LoVo (cell line): ENCODE data around the gene KLHL25.

Experiments
- DNase-seq: peaks from one replicate; pipeline ENCODE4 v3.0.0-alpha.2; 2016; ENCODE audit warnings: low spot score

Gene KLHL25

DNA sequence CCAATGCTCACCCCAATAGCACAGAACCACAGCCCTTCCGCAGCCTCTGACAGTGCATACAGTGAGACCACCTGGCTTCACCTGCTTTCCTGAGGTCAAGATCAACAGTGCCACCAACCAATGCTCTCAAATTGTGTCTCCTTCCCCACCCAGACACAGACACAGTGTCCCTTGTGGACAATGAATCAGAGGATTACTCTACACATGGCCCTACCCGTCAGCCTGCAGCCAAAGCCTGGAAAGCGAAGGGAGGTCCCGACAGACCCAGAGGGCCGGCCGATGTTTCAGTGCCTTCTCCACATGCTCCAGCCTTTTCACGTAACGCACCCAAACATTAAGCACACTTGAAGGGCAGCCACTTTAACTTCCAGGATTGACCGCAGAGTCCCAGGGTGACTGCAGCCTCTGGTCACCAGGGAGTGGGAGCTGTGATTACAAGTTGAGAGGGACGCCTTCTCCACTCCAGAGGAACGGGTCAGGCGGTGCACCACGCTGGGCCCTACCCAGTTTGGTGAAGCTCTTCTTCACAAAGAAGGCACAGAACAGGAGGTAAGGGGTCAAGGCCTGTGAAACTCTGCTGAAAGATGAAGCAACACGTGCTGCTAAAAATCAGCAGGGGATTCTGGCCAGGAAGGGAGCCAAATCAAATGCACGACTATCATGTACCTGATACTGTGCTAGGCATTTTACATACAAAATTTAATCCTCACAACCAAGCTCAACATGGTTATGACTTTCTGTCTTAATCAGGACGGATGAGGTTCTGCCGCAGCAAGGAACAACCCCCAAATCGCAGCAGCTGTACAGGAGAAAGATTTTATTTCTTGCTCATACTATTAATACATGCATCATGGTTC lies 17.2 kb downstream of the KLHL25 start:
- DNase-seq = no peak

DNA sequence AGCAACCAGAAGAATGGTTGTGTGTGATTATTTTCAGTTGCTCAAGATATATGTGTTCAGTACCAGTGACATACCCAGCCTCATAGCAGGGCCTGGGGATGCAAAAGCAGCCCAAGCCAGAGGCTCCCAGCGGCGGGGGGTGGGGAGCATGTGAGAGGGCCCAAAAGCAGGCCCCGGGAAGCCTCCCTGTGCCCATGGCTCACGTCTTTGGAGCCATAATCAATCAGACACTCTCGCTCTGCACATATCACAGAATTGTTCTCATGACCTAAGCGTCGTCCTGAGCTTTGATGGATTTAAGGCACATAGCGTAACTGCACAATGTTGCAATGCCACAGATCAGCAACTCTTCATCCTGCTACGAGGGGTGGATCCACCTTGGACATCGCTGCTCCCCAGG lies 20.8 kb downstream of the KLHL25 start:
- DNase-seq = no peak

DNA sequence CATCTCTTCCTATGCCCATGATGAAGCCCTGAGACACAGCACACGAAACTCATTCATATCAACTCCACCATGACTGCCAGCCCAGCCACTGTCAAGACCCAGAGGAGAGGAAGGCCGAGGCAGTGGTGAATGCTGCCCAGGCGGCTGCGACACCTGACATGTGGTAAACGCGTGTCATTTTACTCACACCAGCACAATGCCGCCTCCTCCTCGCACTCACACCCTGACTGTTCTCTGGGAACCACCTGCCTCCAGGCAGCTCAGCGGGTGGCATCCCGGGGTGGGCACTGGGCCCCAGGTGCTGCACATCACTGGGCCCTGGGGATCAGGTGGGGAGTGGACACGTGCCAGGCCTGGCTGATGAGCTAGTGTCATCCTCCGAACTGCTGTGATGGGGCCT lies 21.5 kb downstream of the KLHL25 start:
- DNase-seq = no peak

DNA sequence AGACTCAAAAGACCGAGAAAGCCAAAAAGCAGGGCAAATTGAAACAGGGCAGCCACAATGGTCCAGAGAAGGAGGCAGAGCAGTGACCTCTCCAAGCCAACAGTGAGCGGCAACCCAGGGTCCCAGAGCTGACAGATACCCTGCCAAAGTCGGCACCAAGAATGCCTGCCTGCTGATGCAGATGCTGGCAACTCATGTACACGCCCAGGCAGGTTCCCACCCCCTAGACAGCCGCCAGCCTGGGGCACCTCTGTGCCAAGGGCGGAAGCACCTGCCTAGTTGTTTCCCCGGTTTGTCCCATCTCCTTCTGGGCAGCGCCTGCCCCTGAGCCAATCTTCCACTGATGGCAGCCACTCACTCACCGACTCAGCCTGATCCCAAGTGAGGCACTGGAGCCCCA lies 22.1 kb downstream of the KLHL25 start:
- no peak for DNase-seq

DNA sequence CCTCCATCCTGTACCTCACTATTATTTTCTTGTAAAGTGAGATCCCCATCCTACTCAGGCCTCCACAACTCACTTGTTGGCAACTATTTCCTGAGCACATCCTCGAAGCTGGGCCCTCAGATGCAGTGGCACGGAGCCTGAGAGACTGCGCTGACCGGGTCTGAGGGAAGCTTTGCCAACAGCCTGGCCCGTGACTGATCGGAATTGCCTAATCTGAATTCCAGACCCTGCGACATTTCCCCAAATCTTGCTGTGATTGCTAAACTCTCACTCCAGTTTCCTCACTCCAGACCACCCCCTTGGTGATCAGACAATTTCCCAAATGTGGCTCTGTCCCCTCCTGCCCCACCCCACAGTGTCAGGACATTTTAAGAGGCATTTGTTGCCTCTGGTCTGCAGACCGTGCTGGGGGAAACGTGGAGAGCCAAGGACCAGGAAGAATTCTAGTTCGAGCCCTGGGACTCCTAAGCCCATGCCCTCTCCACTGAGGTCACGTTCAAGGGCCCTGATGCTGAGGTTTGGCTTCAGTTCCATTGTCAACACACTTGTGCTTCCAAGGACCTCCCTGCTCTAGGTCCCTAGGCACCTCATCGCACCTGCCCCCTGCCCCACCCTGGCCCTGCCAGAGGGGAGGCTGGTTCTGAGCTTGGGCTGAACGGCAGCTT lies 22.8 kb downstream of the KLHL25 start:
- no peak for DNase-seq

DNA sequence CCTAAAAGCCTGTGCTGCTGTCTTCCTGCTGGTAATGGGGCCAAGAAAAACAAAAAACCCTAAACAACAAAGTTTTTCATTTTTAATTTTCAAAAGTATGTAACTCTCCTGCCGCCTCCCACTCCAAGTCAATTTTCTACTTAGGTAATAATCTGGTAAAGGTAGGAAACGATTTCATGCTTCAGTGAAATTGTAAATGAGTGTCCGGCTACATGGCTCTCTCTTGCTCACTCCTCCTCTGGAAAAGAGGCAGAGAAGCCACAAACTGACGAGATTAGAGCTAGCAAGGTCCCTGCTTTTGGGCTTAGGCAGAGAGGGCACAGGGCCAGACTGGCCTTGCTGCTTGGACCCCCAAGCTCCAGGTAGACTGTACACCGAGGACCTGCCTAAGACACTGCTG lies 23.5 kb downstream of the KLHL25 start:
- no peak for DNase-seq

DNA sequence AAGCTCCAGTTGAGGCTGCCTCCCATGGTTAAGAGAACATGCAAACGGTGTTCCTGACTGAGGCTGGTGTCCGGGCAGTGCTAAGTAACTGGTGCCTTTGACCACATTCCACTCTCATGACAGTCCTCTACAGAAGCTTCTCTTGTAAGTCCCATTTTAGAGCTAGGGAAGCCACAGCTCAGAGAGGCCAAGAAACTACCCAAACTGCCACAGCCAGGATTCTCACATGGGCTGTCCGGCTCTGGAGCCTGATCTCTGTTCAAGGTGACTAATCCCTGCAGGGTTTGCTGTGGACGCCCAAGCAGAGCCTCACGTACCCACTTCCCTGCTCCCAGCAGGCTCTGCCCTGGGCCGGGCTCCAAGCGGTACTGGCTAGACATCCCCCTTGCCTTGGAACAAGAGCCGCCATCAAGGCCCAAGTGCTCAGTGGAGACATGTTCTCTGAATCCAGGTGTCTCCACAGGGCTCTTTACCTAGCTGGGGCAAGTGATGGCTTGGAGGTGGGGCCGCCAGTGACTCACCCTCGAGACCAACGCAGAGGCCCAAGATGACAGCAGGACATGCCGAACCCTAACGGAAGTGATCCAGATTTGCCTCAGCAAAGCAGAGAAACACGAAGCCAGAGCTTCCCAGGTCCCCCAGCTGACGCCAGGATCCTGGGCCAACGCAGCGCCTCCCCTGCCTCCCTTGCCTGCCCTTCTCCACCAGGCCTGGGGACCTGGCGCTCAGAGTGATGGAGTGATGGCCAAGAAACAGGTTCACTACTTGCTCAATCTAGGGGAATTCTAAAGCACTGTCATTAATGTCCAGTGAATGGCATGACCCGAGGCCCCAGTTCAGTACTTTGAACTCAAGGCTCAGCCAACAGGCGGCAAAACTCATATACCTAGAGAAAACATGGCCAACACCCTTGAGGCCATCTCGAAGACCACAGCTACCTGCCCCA lies 24.4 kb downstream of the KLHL25 start:
- DNase-seq = no peak

DNA sequence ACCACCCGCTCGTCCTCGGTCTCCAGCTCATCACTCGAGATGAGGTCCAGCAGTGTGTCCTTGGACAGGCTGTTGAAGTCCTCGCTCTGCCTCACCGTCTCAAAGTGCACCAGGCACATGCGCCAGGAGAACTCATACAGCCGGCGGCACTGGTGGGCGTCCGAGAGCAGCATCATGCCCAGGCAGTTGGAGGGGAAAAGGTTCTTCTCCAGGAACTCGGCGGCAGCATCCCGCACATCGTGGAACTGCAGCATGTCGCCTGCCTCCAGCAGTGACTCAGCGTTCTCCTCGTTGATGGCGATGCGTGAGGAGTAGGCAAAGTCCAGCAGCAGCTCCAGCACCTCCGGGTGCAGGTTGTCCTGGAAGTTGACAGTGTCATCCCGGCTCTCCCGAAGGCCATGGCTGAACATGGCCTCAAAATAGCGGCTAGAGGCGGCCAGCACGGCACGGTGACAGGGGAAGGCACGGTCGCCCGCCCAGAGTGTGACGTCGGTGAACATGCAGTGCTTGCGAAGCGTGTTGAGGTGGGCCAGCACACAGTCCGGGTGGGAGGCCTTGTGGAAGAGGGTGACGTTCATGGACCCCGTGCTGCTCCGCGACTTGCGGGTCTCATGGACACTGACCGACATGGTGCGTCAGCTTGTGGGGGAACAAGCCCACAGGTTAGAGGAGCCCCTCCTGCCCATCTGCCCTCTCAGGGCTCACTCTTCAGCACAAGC lies 25.4 kb downstream of the KLHL25 start:
- no peak for DNase-seq

DNA sequence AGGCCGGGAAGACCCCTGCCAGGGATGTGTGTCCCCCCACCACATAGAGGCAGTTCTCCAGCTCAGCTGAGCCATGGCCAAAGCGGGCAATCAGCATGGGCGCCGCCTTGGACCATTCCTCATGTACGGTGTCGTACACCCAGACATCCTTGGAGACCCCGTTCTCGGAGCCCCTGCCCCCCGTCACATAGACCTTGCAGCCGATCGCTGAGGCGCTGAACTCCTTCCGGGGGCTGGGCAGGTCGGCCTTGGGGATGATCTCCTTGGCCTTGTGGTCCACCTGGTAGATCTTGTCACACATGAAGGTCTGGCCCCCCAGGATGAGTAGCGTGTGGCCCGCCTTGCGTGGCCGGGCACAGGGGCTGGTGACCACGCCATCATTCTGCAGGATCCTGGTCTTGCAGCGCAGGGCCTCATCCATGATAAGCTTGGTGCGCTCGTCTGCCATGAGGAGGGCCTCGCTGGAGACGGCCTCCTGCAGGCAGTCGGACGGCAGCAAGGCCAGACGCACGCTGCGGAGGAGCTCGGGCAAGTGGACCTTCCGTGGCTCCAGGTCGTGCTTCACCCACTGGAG lies 26.0 kb downstream of the KLHL25 start:
- no peak for DNase-seq

DNA sequence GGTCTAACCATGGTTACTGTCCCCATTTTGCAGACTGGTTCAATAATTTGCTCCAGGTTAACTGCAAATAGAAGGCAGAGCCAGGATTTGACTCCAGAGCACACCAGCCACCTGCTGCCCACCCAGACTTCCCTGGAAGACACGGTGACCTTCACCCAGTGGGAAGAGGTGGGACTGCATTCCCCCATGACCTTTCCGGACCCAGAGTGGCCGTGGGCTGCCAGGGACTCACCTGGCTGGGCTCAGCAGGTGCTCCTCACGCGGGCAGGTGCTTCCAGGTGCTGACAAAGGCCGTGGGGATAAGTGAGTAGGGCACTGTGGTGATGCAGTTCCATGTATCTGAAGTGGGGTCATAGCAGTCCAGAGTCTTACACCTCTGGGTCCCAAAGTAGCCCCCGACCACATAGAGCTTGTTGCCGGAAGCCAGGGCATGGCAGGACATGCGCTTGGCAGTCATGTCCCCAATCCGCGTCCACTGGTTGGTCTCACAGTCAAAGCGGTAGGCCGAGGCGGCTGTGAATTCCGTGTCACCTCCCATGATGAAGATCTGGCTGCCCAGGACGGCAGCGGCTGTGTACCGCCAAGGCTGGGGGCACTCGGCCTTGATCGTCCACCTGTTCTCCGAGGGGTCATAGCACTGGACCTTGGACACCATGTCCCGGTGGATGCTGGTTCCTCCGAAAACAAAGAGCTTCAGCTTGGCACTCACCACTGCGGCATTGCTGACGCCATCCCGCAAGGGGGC lies 26.8 kb downstream of the KLHL25 start:
- no peak for DNase-seq

DNA sequence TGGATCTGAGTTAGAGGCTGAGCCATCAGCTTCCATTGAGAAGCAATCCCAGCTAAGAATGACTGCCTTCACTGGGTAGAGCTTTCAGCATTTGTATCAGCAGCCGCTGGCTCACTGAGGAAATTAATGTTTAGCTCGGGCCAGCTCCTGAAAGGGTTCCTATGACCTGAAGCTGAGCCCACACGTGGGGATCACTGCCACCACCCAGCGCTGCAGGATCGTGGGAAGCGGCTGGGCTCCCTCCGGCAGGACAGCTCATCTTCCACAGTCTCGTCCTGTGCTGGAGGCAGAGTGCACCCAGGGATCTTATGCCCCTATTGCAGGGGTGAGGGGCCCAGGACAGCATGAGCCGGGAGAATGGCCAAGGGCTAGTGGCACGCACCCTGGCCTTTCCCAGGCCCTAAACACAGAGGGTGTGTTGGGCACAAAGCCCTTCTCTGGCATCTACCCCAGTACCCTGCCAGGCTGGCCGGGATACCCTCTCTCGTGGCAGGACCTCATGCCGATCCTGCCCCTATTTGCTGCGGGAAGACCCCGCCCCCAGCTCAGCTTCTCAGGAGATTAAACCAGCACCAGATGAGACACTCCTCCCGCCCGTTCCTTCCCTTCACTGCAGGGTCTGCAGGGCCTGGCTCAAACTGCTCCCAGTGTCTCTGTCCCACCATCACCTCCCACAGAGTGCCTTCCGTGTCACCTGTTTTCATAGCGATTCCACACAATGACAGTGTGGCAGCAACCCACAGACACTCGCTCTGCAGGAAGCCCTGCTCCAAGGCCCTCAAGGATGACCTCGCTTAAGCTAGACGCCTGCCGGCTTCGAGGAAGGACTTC lies 28.5 kb downstream of the KLHL25 start:
- DNase-seq = no peak

DNA sequence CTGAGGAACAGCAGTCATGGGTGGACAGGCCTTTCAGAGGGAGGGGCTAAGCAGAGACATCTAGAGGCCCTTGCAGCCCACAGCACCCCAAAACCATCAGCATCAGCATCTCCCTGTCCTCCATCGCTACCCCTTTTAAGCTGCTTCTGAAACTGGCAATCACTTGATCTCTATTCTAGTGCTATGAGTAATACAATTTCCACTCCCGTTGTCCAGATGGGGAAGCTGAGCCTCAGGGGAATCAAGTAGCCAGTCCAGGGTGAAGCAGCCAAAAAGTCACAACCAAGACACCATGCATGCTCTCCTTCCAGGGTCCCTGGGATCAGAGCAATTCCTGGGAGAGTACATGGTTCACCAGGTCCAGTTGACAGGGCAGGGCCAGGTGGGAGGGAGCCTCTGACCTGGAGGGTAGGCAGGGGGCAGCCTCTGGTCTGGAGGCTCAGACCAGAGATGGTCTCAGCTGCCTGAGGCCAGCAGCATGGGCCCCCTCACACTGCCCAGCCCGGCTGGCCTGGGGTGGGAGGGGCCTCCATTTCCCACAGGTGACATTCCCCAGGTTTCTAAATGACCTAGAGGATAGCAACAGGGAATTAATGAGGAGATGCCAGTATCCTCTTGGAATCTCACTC lies 30.0 kb downstream of the KLHL25 start:
- no peak for DNase-seq

DNA sequence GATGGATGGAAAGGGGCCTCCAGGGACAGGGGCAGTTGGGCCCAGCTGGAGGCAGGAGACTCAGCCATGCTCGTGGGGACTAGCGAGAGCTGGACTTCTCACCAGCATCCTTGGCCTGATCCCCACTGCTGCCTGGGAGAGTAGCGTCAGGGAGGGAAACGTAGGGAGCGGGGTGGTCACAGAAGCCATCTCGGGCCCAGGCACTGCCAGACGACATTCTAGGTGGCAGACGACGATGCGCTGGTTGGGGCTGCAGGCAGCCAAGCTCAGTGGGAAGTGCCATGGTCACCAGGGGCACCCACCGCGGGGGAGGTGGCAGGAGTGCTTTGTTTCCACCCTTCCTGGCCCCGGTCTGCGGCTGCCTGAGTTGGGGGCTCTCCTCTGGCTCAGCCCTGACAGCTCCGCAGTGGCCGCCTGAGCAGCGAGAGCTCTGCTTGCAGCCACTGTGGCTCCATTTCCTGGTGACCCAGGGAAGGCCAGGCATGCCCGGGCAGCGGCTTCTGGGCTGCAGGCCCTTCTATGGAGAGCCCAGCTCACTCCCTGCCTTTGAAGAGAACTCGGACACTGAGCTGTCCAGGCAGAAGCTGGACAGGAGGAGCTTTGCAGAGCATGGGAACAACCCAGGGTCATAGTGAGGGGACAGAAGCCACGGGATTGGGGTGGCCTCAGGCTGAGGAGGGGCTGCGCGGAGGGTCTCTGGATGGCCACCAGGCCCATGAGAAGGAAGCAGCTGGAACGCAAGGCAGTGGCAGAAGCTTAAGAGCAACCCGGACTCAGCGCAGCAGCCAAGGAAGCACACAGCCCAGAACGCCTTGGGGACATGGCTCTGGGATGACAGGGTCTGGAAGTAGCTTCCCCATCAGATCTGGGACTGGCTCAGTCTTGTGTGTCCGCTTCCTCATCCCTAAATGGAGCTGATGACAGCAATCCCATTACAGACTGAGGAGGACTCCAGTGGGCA lies 30.8 kb downstream of the KLHL25 start:
- no peak for DNase-seq

DNA sequence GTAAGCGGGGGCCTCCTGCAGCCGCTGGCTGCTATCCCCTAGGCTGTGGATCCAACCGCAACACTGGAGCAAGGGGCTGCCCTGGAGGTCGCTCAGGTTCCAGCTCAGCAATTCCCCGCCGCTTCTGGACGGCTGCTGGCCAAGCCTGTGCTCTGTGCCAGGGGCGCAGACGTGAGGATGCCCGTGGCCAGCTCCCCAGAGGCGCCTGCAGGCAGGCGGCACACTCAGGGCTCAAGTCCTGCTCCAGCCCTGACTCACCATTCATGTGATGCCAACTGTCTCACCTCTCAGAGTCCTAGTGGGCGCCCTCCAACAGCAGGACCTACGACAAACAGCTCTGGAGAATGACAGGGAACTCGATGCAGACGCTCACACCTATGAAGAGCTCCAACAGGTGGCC lies 31.6 kb downstream of the KLHL25 start:
- DNase-seq = no peak

DNA sequence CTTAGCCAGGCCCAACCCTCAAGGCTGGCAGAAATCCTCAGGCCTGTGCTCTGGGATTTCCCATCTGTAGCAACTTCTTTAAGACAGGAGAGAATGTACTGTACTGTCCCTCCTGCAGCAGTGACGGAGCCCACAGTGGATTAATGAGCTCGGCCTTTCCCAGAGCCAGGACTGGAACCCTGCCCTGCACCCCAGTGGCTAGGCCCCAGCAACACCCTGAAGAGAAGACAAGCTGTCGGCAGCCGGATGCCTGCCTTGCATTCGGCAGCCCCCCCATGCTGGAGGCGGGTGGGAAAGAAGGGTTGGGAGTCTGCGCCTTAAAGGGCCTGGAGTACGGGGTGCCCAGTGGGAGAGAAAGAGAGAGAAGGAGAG lies 32.0 kb downstream of the KLHL25 start:
- DNase-seq = no peak

DNA sequence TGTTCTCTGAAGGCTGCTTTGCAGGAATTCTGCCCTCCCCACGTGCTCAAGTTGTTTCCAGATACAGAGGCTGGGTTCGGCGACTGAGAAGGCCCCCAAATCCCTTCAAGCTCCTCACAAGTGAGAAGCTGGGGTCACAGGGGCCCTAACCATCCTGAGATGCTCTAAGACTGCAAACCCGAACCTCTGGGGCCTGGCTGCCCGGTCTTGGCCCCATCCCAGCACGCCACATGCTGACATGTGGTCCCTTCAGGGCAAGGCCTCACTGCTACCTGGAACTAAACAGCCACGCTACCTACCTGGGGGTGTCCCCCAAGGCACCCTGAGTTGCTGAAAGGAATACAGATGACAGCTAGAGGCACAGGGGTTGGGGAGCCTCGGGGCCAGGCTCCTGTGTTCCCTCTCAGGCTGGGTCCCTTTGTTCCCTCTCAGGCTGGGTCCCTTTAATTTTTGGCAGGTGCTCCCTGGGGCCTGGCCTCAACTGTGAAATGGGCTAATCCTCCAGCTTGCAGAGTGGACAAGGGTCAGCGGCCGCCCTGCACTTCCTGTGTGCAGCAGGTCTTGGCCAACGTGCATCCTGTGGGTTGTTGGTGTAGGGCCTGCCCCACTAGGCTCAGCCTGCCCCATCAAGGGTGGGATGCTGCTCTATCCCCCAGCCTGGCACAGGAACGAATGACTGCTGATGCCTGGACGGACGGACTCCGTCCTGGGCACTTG lies 32.5 kb downstream of the KLHL25 start:
- no peak for DNase-seq

DNA sequence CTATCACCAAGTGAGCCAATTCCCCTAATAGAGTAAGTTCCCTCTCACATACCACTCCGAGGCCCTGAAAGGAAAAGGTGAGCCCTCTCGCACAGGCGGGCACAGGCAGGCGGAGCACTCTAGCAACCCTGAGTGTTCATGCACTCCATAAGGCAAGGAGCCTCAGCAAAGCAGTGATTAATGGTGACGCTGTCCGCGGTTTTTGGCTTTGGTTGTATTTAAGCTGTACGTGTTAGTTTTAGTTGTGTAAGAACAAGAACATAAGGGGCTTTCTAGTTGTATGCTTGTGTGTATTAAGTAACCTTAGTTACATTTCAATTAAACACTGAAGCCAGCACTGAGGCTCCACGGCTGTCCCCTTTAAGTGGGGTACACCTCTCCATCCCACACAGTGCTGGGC lies 33.1 kb downstream of the KLHL25 start:
- no peak for DNase-seq
